Raji (cell line): Measurements from ENCODE around the gene KMO.

ENCODE experiments used
- POLR2A ChIP-seq: IDR thresholded peaks from 2 replicates; pipeline ENCODE4 v1.6.1; 2011; ENCODE audit warnings: low read depth, low read length, control low read depth; ENCODE audit not compliant: insufficient read depth

Gene KMO

DNA sequence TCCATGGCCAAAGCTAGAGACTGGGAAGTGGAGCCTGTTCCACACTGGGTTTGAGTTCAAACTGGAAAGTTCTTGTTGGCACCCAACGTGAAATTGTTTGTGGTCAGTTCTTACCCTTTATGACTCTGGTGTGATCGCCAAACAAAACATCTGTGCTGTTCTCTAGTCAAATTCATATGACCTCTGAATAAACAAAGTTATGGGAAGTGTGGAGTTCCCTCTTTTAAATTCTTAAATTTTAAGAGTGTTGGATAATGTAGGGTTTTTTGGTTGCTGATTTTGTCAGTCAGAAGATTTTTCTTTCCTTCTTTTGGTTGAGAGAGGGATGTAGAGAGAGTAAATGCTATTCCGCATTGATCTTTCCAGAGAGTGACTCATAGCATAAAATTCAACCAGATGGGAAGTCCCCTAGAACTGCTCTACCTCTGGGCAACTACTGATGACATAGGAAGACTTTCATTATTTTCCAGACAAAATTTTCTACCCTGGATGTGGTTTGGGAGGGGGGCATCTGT lies 71.6 kb downstream of the KMO start:
- no peak for TF ChIP-seq POLR2A

DNA sequence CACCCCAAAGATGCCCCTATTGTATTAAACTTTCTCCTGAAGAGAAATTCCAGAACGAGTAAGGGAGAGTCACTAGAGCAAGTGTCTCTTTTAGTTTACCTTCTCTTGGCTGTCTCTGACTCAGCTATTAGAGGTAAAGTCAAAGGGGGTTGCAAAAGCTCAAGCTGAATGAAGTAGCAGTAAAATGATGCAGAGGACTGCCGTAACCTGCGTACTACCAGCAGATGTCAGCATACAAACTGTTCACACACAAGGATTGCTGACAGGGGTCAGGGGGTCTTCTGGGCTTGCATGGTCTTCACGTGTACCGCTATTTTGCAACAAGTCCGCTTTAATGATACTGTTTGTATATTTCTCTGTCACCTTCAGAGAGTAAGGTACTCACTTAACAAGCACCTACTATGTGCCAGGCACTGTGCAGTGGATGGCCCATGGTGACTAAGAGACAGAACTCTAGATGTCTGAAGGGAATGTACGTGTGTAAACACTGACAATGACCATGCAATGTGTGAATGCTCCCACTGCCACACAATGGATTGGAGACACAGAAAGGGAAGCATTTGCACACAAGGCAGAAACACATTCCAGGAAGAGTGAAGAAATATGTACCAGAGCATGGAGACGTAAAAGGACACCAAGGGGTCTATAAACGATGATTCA lies 73.1 kb downstream of the KMO start:
- no peak for TF ChIP-seq POLR2A

DNA sequence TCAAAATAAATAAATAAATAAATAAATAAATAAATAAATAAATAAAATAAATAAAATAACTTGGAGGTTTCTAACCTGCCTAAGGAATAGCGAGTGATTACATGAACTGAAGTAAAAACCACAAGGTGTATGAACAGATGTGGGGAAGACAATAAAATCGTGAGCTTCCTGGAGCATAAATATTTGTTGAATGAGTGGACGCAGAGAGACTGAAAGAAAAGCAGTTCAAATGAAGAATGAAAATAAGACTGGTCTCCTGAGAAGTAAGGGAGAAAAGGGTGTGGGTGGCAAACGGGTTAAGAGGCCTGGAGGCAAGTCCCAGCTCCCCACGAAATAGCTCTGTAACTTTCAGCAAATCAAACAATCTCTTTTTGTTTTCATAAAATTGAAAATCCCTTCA lies 74.4 kb downstream of the KMO start:
- no peak for TF ChIP-seq POLR2A

DNA sequence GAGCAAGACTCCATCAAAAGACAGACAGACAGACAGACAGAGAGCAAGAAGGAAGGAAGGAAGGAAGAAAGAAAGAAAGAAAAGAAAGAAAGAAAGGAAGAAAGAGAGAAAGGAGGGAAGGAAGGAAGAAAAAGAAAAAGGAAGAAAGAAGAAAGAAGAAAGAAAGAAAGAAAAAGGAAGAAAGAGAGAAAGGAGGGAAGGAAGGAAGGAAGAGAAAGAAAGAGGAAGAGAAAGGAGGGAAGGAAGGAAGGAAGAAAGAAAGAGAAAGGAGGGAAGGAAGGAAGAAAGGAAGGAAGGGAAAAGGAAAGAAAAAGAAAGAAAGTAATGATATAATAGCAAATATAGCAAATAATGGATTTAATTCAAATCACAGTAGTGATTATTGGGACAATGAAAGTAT lies 75.3 kb downstream of the KMO start:
- TF ChIP-seq POLR2A, result no peak

DNA sequence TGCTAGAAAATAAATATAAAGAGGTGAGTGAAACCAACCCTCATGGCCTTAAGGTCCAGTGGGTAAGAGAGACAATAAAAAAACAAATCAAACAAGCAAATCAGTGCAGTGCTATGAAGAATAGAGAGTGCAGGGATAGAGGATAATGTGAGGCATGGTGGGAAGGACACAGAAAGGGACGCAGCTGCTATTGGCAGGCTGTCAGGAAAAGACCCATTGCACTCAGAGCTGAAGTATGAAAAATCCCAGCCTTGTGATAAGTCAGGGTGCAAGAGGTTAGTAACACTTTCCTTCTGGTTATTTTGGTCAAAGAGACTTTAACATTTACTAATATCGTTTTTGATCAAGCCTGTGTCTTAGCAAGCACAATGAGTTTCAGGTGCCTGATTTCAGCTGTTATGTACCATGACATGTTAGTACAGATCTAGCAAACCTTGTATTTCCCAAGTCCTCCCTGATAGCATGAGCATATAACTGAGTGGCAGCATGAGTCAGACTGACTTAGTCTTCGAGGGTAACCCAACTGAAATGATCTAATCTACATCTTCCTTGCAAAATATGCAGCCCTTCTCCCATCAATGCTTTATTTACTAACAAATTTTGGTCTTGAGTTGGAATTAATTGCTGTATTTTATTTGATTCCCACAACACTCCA lies 76.3 kb downstream of the KMO start:
- TF ChIP-seq POLR2A, result no peak

DNA sequence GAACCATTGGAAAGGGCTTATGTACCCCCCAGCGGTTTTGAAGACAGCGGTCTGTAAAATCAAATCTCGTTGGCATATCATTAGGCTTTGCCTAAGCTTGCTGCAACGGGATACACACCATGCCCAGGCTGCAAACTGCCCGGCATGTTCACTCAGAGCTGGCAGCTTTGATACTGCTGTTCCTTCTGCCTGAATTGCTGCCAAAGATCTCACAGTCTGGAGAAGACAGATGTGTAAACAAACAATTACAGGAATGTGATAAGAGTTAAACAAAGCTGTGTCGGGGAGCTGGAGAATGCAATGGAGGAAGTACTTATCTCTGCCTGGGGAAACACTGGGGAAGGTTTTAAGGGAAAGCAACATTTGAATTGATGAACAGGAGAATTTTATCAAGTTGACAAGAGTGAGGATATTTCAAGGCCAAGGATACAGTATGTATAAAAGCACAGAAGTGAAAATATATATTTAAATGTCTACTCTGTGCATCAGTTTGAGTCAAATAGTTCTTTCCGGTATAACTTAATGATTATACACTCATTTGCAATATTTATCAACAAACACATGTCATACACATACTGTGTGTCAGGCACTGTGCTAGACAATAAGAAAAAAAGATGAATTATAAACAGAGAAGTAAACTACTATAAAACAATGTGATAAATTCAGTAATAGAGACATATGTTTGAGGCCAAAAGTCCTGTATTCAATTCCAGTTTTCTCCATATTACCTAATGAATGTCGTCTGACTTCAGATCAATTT lies 78.1 kb downstream of the KMO start:
- TF ChIP-seq POLR2A, result no peak

DNA sequence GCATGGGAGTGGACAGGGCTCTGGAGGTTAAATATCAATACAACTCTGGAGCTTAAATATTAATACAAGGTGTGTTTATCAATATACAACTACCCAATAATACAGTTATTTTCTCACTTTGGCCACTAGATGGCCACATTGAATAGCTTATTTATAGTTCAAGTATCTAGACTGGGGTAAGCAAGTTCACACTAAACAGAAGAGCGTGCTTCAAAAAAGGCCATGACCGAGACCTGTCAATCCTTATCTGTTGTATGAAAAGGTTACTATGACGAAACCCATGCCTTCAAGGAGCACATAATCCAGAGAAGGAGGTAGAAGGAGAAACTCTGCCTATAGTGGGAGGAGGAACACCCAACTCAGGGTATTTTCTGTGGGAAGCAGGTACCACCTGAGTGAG lies 78.9 kb downstream of the KMO start:
- TF ChIP-seq POLR2A, result no peak

DNA sequence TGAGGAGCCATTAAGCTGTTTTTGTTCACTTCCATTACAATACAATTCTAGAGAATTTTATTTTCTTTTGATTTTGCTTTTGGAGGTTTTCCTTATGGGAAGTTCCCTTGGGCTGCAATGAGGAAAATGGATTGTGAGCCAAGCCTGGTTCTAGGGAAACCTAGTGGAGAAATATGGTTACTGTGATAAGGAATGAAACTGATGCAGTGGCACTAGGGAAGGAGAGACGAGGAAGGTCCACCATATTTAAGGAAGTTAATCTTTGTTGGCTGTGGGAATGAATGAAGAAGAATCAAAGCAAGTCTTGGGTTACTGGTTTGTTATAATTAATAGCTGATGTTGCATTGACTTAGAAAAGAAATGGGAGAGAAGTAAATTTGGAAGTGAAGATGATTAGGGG lies 79.6 kb downstream of the KMO start:
- TF ChIP-seq POLR2A, result no peak

DNA sequence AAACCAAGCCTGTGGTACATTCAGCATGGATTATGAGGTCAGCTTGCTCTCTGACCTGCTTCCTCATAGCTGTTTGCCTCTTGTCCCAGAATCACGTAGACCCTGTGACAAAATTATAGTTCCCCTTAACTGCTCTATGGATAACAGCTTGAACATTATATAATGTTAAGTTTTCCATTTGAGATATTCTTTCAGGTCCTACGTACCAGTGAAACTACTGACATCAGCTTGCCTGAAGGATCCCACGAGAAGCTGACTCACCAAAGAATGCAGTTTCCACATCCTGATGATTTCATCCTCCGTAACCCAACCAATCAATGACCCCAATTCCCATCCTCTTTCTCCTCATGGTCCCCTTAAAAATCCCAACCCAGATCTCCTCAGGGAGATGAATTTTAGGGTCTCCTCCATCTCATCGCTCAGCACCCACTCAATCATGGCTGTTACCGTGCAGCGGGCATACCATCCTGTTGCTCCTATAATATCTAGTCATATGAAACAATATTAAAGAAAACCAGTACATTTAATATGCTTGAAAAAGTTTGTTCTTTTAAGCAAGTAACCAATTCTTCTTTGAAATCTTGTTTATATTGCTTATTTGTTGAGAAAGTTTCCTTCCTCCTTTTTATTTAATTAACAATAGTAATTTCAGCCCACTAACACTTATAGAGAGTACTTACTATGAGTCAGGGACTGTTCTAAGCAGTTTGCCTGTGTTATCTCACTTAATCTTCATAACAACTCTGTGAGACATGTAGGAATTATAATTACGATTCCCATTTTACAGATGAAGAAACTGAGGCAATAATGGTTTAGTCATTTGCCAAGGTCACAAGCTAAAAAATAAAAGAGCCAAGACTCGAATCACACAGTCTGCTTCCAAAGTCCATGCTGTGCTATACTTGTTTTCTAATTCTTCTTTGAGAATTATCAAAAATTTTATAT lies 80.6 kb downstream of the KMO start:
- no peak for TF ChIP-seq POLR2A

DNA sequence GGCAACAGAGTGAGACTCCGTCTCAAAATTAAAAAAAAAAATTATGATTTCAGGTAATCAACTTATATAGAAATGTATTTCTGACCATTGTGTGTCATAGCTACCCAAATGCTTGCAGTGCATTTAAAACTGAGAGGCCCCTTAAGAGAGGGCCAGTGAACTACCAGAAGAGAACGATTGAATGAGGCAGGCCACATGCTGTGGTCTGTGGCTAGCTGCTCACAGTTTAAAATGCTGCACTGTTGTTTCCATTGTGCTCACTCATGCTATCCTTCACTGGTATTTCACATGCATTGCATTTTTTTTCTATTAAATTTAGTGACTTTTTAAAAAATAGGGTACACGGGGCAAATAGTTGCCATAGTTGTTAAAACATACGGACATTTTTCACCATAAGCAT lies 82.0 kb downstream of the KMO start:
- no peak for TF ChIP-seq POLR2A

DNA sequence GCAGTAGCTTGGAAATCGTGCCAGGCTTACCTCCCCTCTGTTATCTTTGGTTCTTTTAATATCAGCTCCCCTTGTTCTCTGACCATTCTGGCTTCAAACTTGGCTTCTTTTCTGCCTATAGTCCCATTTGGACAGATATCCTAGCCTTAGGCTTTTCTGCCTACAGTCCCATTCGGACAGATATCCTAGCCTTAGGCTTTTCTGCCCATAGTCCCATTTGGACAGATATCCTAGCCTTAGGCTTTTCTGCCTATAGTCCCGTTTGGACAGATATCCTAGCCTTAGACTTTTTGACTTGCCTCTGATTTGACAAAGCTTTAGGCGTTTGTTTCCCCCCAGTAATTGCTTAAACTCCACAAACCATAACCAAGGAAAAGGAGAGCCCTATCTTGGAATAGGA lies 82.4 kb downstream of the KMO start:
- TF ChIP-seq POLR2A, result no peak

DNA sequence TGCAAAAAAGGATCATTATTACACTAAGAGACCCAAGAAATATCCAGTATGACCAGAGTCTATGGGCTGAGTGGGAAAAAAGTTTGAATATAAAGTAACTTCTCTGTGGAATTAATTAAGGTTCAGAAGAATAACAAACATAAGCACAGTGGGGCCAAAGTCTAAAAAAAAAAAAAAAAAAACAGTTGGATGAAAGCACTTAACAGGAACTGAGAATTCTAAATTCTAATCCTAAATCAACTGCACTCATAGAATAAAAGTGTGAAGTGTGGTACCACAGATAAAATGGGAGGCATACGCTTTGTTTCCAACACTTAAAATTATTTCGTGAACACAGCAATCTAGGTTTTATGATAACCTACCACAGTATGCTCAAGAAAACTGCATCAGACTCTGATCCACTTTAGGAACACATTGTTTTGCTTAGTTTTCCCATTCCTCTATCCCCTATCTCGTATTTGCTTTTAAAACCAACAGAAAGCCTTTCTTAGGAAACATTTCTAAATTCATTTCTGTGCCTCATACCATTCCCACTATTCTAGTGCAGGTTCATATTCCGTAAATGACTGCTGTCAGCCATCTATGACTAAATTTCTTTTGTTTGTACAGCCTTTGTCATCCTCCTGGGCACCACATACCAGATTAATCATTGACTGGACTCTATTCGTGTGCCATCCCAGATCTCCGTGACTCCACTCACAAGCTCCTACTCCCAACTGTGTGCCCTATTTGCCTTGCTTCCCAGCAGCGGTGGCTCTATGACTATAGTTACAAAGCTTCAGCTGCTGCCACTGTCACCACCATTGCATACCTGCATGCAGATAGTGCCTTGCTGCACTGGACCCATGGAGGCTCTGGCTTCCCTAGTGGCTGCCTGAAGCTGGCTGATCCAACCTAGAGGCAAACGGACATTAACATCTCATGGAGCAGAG lies 83.1 kb downstream of the KMO start:
- TF ChIP-seq POLR2A, result no peak

DNA sequence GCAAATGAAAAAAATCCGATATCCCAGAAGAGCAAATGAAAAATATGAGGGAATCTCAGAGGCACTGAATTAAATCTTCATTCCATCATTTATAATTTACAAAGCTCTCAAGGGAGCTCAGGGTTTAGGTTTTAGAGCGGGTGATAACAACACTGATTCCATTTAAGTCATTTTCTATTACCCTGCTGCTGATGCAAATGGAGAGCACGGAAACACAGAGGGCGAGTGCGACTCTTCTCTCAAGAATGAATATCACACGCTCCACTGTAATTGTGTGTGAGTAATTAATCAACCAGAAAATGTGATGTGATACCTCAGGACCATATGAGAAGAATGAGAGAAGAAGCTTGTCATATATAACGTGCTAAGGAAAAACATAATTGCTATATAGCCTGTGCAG lies 85.2 kb downstream of the KMO start:
- no peak for TF ChIP-seq POLR2A

DNA sequence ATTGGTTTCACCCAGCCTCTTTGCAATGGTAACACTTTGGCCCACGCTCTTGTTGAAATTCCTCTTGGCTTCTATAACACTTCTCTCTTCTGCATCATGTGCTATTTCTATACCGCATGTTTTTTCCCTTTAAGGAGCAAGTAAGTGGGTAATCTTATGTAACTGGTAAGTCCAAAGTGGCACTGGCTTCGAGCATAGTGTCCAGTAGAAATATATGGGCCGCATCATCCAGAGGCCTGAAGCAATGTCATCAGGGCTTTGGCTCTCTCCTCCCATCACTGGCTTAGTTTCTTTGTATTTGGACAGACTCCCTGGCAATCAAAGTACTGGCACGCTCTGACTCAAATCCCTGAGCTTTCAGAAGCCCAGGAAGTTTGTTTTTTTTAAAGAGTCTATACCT lies 90.5 kb downstream of the KMO start:
- TF ChIP-seq POLR2A, result no peak

DNA sequence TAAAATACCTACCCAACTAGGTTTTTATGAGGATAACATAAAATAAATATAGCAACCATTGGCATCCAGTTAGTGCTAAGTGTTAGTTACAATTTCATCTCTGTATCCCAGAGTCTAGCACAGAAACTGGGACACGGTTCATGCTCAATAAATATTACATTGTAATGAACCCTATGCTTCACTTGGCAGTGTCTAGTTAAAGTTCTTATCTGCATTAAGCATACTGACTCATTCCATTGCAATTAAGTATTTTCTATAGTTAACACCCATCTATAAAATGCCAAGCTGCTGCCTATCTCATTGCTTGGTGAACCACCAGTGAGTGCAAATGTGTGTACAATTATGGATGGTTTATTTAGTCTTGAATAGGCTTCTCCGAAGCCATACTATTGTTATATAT lies 92.8 kb downstream of the KMO start:
- no peak for TF ChIP-seq POLR2A
